ENCODE data around the gene TMEM174.

DNA sequence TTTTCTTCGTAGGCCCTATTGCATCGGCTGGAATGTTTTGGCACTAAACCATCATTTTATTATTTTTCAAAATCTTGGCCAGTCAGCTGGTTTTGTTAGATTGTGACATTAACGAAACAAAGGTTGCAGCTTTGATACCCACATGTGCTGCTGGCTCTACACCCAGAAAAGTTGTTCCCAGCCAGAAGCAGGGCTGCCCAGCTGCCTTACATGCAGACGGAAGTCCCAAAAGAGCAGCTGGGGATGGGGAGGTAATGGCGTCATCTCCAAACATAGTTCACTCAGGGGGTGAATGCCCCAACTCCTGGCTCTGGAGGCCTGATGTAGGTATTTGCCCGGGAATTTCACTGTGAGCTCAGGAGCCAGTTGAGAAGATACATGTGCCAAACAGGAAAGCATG, 29.3 kb upstream of the TMEM174 start:
- TF ChIP-seq, protein P1, sequence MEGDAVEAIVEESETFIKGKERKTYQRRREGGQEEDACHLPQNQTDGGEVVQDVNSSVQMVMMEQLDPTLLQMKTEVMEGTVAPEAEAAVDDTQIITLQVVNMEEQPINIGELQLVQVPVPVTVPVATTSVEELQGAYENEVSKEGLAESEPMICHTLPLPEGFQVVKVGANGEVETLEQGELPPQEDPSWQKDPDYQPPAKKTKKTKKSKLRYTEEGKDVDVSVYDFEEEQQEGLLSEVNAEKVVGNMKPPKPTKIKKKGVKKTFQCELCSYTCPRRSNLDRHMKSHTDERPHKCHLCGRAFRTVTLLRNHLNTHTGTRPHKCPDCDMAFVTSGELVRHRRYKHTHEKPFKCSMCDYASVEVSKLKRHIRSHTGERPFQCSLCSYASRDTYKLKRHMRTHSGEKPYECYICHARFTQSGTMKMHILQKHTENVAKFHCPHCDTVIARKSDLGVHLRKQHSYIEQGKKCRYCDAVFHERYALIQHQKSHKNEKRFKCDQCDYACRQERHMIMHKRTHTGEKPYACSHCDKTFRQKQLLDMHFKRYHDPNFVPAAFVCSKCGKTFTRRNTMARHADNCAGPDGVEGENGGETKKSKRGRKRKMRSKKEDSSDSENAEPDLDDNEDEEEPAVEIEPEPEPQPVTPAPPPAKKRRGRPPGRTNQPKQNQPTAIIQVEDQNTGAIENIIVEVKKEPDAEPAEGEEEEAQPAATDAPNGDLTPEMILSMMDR (IDR thresholded peaks at IDR 0.05; ENCODE audit: low read depth, low read length): no peak
- no peak for TF ChIP-seq EZH2phosphoT487 (IDR thresholded peaks at IDR 0.05; ENCODE audit: low read depth)
